GM12874 (cell line): ENCODE data around the gene RFPL4AL1.
"Not testable (repeated sequence)": the region's sequence is repeated elsewhere in the genome, so short reads cannot be mapped to it uniquely, and the experiment has no call there.

ENCODE experiments used
- TF ChIP-seq, protein P1 (sequence below): IDR thresholded peaks from 2 replicates; pipeline ENCODE4 v1.5.1; 2011; ENCODE audit warnings: low read depth, mild to moderate bottlenecking, control low read depth, low read length, moderate library complexity; ENCODE audit not compliant: insufficient read depth

The RFPL4AL1 gene

DNA sequence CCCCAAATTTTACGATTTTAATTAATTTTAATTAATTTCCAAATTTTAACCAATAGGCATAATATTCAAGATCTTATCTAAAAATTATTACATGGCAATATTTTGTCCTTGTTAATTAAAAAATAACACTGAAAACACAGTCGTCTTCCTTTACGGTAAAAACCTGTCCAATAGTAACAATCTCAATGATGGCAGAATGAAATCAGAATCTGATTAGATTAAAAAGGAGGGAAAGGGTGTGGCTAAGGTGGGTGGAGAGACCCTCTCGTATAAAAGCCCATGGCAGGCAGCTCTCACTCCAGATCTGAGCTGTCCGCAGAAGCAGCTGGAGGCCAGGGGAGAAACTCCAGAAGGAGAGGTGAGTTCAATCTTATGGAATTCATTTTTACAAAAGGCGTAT lies at the start of gene RFPL4AL1:
Gene RFPL4AL1, plus strand, starts transcription at position 301 of the 400 bp plus-strand sequence. CDS start 2,687 bp downstream, outside the sequence.
- TF ChIP-seq, protein P1, sequence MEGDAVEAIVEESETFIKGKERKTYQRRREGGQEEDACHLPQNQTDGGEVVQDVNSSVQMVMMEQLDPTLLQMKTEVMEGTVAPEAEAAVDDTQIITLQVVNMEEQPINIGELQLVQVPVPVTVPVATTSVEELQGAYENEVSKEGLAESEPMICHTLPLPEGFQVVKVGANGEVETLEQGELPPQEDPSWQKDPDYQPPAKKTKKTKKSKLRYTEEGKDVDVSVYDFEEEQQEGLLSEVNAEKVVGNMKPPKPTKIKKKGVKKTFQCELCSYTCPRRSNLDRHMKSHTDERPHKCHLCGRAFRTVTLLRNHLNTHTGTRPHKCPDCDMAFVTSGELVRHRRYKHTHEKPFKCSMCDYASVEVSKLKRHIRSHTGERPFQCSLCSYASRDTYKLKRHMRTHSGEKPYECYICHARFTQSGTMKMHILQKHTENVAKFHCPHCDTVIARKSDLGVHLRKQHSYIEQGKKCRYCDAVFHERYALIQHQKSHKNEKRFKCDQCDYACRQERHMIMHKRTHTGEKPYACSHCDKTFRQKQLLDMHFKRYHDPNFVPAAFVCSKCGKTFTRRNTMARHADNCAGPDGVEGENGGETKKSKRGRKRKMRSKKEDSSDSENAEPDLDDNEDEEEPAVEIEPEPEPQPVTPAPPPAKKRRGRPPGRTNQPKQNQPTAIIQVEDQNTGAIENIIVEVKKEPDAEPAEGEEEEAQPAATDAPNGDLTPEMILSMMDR, result not testable (repeated sequence)

DNA sequence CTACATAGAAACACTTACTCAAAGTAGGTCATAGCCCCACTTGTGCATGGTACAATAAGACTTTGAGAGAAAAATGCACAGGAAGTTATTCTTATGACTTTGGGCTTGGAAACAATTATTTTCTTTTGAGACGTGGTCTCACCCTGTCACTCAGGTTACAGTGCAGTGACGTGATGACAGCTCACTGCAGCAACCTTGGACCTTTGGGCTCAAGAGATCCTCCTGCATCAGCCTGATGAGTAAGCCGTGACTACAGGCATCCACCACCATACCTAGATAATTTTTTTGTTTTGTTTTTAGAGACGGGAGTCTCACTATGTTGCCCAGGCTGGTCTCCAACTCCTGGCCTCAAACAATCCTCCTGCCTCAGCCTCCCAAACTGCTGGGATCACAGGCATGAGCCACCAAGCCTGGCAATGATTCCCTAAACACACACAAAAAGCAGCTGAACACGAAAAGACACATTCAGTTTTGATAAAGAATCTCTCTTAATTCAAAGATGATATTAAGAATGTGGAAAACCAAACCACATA lies 48.6 kb upstream of the RFPL4AL1 start:
- TF ChIP-seq, protein P1, result no peak

DNA sequence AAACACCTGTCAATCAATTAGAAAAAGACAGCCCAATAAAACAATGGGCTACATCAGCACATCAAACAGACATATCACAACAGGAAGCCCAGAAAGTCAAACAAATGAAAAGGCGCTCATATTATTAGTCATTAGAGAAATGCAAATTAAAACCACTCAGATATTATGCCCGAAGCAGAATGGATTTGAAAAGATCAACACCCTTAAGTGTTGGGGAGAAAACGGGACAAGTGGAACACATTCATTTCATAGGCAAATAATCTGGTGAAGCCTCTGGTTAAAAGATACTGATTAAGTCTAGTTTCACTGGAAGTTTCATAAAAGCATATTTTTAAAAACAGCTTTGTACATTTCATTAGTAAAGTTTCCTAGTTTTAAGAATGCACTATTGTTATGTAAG lies 48.1 kb upstream of the RFPL4AL1 start:
- TF ChIP-seq, protein P1, result no peak

DNA sequence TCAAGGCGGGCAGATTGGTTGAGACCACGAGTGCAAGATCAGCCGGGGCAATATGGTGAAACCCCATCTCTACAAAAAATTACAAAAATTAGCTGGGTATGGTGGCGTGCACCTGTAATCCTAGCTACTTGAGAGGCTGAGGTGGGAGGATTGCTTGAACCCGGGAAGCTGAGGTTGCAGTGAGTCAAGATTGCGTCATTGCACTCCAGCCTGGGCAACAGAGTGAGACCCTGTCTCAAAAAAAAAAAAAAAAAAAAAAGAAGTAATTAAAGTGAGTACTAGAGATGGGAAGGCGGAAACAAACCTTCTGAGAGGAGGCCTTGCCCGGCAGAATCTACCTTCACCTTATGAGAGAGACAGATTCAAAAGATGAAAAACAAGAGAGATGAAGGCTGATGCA lies 45.4 kb upstream of the RFPL4AL1 start:
- TF ChIP-seq, protein P1, result no peak

DNA sequence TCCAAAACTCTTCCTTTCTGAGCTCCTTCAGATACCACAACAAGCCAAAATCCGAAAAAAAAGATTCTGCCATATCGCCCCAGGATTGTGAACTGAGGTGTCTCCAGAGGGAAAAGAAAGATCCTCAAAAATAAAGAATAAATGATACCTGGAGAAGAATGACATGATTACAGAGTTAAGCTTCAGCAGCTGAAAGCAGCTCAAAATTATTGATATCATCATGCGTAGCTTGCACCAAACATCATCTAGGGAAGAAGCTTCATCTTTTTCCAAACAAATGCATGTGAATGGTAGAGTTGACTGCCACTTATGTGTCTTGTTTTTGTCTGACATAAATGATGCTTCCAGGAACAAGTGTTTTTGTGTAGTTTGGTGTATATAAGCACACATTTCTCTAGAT lies 30.6 kb upstream of the RFPL4AL1 start, which contains the start of gene NLRP9:
Gene NLRP9, minus strand, starts transcription at position 101 of the 400 bp plus-strand sequence. Its CDS starts 28 bp downstream, at position 73.
- TF ChIP-seq, protein P1, result no peak

DNA sequence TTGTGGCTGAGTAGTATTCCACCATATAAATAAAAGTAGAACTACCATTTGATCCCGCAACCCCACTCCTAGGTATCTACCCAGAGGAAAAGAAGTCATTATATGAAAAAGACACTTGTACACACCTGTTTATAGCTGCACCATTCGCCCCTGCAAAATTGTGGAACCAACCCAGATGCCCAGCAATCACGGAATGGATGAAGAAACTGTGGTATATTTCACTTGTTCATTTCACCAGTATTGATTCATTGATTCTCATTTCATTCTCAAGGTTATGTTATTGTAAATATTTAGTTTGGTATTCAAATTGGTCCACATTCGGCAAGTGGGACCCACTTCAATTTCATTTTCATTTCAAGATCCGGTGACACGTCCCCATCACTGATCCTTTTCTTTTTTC lies 18.2 kb upstream of the RFPL4AL1 start:
- TF ChIP-seq, protein P1, result no peak

DNA sequence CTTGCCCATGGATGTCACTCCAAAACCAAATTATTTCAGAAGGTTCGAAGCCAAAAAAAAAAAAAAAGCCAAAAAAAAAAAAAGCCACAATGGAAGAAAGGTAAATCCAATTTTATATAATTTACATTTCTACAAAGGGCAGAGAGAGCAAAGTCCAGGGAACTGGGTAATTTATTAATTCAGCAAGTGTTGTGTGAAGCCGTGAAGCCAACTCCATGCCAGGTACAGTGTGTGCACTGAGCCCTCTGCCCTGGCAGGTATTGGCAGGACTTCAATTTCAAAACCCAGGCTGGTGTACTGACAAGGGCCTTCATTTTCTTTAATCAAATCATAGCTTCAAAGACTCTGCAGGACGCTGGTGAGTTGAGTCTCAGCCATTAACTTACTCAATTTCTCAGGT lies 15.5 kb upstream of the RFPL4AL1 start:
- TF ChIP-seq, protein P1, result no peak
